Stomach (tissue), 9 donors: ENCODE measurements around the gene SPIN1. TPM values are rescaled to one million over a fixed set of nuclear protein-coding genes. Genes with fewer than 3 reads are reported as not detected.

ENCODE experiments used
- DNase-seq, 2 donors: peaks; one replicate each; pipeline versions ENCODE4 v3.0.0 to v3.0.0-alpha.2; 2013 to 2019
- H3K27ac ChIP-seq, 5 donors: fragments of 200-600 bp in 4 of 5; sonication (generic) in 4 of 5; one replicate each; pipeline ENCODE4 v1.5.1; 2013 to 2019; ENCODE audit warnings: mild to moderate bottlenecking in 1 of 5, moderate library complexity in 1 of 5
- H3K27me3 ChIP-seq, 3 donors: fragments of 200-600 bp; sonication (generic); one replicate each; pipeline ENCODE4 v1.5.1; 2017 to 2019; ENCODE audit warnings: mixed run types in 1 of 3
- H3K36me3 ChIP-seq, 4 donors: fragments of 200-600 bp; sonication (generic); 1 replicate in 3 of 4; 2 replicates in 1 of 4; pipeline ENCODE4 v1.5.1; 2016 to 2019
- H3K4me1 ChIP-seq, 4 donors: fragments of 200-600 bp; sonication (generic); one replicate each; pipeline ENCODE4 v1.5.1; 2016 to 2019
- H3K4me3 ChIP-seq, 4 donors: fragments of 200-600 bp; sonication (generic) in 3 of 4; one replicate each; pipeline ENCODE4 v1.5.1; 2016 to 2019; ENCODE audit warnings: mild to moderate bottlenecking in 1 of 4
- H3K9me3 ChIP-seq, 4 donors: fragments of 200-600 bp; sonication (generic); one replicate each; pipeline ENCODE4 v1.5.1; 2016 to 2019
- CTCF ChIP-seq, 7 experiments: fragments of 450-650 bp in 4 of 7; fragments of 200-600 bp in 3 of 7; sonication (generic) in 3 of 7; IDR thresholded peaks; one replicate each; pipeline ENCODE4 v1.5.1; 2016 to 2019; ENCODE audit warnings: antibody characterized with exemption in 7 of 7, control low read depth in 2 of 7, mild to moderate bottlenecking in 1 of 7
- EP300 ChIP-seq: sonication (generic); formaldehyde crosslinking; IDR thresholded peaks from one replicate; pipeline ENCODE4 v1.6.1; 2017; ENCODE audit warnings: antibody characterized with exemption
- POLR2A ChIP-seq, 4 donors: fragments of 450-650 bp; IDR thresholded peaks; one replicate each; pipeline ENCODE4 v1.6.1; 2016; ENCODE audit warnings: antibody characterized with exemption in 4 of 4, control low read depth in 2 of 4, mild to moderate bottlenecking in 1 of 4, moderate library complexity in 1 of 4
- POLR2AphosphoS5 ChIP-seq, 3 donors: sonication (generic); formaldehyde crosslinking; IDR thresholded peaks; one replicate each; pipeline ENCODE4 v1.6.1; 2016; ENCODE audit warnings: antibody characterized with exemption in 3 of 3
- WGBS, 5 donors: extraction: QIAGEN DNeasy Blood & Tissue Kit in 3 of 5; methylation state at CpG; one replicate each; pipeline versions ENCODE4 v1.1.5 to v1.1.7; 2013 to 2018; 5-methylcytosine and 5-hydroxymethylcytosine counted together
- intact Hi-C: fragments of 100-400 bp; cut with DNase I; formaldehyde crosslinking; loops from one replicate; pipeline ENCODE4 v1.15.1; 2023; ENCODE audit warnings: low total_unique reads
- polyA plus RNA-seq, 3 donors: library from polyadenylated mRNA; stranded (reverse); fragments of 200-250 nt; gene quantifications; one replicate each; pipeline ENCODE4 v1.2.3, GENCODE V29; 2013
- total RNA-seq, 5 donors: library from RNA; depleted of rRNA; stranded (reverse); fragments of >200 nt; gene quantifications; one replicate each; pipeline versions ENCODE4 v1.1.0 to v1.2.3, GENCODE V29; 2014 to 2016
- donor health status: healthy with polysubstance abuse.
- donor health status: Bipolar disorder and iron deficiency.
- donor health status: healthy.

SPIN1 gene
- total and polyA plus RNA-seq, 8 donors = 18.3 to 120 (median 33.8) TPM

GRCh38 chr9:88429595-88430430 lies 41.6 kb downstream of the SPIN1 start:
- no peaks in the 10 kb centered on the region for H3K27me3 ChIP-seq
- H3K4me1 ChIP-seq = peaks cover 0 to 21% (median 9%) of the 10 kb centered on the region in 4 donors
- intact Hi-C loops = no loop called here
- H3K36me3 ChIP-seq = peaks cover 15 to 56% (median 53%) of the 10 kb centered on the region in 4 donors
- no peak overlapping the region for H3K27ac ChIP-seq
- no peaks in the 10 kb centered on the region for H3K9me3 ChIP-seq
- no peak for DNase-seq
- 87 to 90% (median 90%) methylated on average over 3 of the region's 3 CpGs for WGBS, 5 donors
- no peak overlapping the region for H3K4me3 ChIP-seq
- TF ChIP-seq POLR2AphosphoS5 (IDR thresholded peaks at IDR 0.05) (no peak), POLR2A (IDR thresholded peaks at IDR 0.05) (no peak), CTCF (IDR thresholded peaks at IDR 0.05) (no peak), EP300 (no peak)

- H3K27me3 ChIP-seq = no peaks in the 10 kb centered on the region
- H3K9me3 ChIP-seq = no peaks in the 10 kb centered on the region
- H3K4me1 ChIP-seq = peaks cover 0 to 16% (median 3%) of the 10 kb centered on the region in 4 donors
- H3K4me3 ChIP-seq = no peak overlapping the region
- H3K27ac ChIP-seq = no peak overlapping the region
- DNase-seq = no peak
- H3K36me3 ChIP-seq = peaks cover 20 to 69% (median 62%) of the 10 kb centered on the region in 4 donors
- WGBS, 5 donors = 79 to 87% (median 82%) methylated on average over 5 of the region's 5 CpGs
- intact Hi-C loops = no loop called here
- TF ChIP-seq POLR2AphosphoS5 (IDR thresholded peaks at IDR 0.05) (no peak), EP300 (no peak), POLR2A (IDR thresholded peaks at IDR 0.05) (no peak), CTCF (IDR thresholded peaks at IDR 0.05) (no peak)
Observed at GRCh38 chr9:88433583-88434255, 45.5 kb downstream of the SPIN1 start.

GRCh38 chr9:88435336-88435735 lies 47.1 kb downstream of the SPIN1 start:
- no peak for TF ChIP-seq EP300
- WGBS, 5 donors = 90 to 100% (median 95%) methylated on average over 2 of the region's 2 CpGs
- Histone ChIP-seq H3K36me3 (peaks cover 15 to 58% (median 53%) of the 10 kb centered on the region in 4 donors), H3K27me3 (no peaks in the 10 kb centered on the region), H3K27ac (no peak overlapping the region), H3K9me3 (no peaks in the 10 kb centered on the region), H3K4me1 (peaks cover 0 to 12% (median 5%) of the 10 kb centered on the region in 4 donors), H3K4me3 (no peak overlapping the region)
- intact Hi-C loops = no loop called here
- no peak for DNase-seq

- Histone ChIP-seq H3K9me3 (no peaks in the 10 kb centered on the region), H3K27ac (no peak overlapping the region), H3K4me3 (no peak overlapping the region), H3K27me3 (no peaks in the 10 kb centered on the region), H3K36me3 (peaks cover 15 to 59% (median 49%) of the 10 kb centered on the region in 4 donors), H3K4me1 (peaks cover 0 to 12% (median 5%) of the 10 kb centered on the region in 4 donors)
- no peak for DNase-seq
- TF ChIP-seq CTCF (IDR thresholded peaks at IDR 0.05) = no peak
- WGBS, 5 donors = 96 to 99% (median 98%) methylated on average over 4 of the region's 4 CpGs
- intact Hi-C loops = no loop called here
Observed at GRCh38 chr9:88436379-88436778, 48.1 kb downstream of the SPIN1 start.
